Transverse colon (tissue), 4 donors: ENCODE results near the gene EIF3J.
"Not testable (repeated sequence)": the region's sequence is repeated elsewhere in the genome, so short reads cannot be mapped to it uniquely, and the experiment has no call there.

Source experiments
- CTCF ChIP-seq, 5 experiments: fragments of 200-600 bp in 3 of 5; fragments of 450-650 bp in 2 of 5; sonication (generic) in 3 of 5; IDR thresholded peaks; 1 replicate in 2 of 5; 2 replicates in 3 of 5; pipeline ENCODE4 v1.5.1; 2016 to 2017; ENCODE audit warnings: antibody characterized with exemption in 5 of 5, inconsistent platforms in 3 of 5, mild to moderate bottlenecking in 2 of 5, moderate library complexity in 1 of 5
- POLR2A ChIP-seq: fragments of 450-650 bp; IDR thresholded peaks from one replicate; pipeline ENCODE4 v1.6.1; 2016; ENCODE audit warnings: antibody characterized with exemption, mild to moderate bottlenecking, moderate library complexity
- POLR2AphosphoS5 ChIP-seq, 3 donors: sonication (generic); formaldehyde crosslinking; IDR thresholded peaks; one replicate each; pipeline ENCODE4 v1.6.1; 2016; ENCODE audit warnings: antibody characterized with exemption in 3 of 3

GRCh38 chr15:44549152-44549551 lies 12.2 kb downstream of the EIF3J start:
- TF ChIP-seq POLR2A; CTCF (IDR thresholded peaks at IDR 0.05); POLR2AphosphoS5 (IDR thresholded peaks at IDR 0.05): not testable (repeated sequence)
